Adrenal gland (tissue), 12 donors: Measurements from ENCODE around the gene RPAIN. TPM values are rescaled to one million over a fixed set of nuclear protein-coding genes. Genes with fewer than 3 reads are reported as not detected.

Source experiments
- DNase-seq, 7 donors: peaks; one replicate each; pipeline ENCODE4 v3.0.0-alpha.2; 2019 to 2020
- H3K27ac ChIP-seq, 5 donors: fragments of 200-600 bp; sonication (generic) in 4 of 5; 1 replicate in 3 of 5; 2 replicates in 2 of 5; pipeline versions ENCODE4 v1.5.1 to v1.8.0; 2016 to 2020; ENCODE audit warnings: mild to moderate bottlenecking in 1 of 5
- H3K27me3 ChIP-seq: fragments of 200-600 bp; 2 replicates; pipeline ENCODE4 v1.8.0; 2021
- H3K36me3 ChIP-seq, 2 donors: fragments of 200-600 bp; replicated peaks in 1 of 2; 1 replicate in 1 of 2; 2 replicates in 1 of 2; pipeline versions ENCODE4 v1.5.1 to v1.8.0; 2018 to 2022
- H3K4me1 ChIP-seq, 2 donors: fragments of 200-600 bp; replicated peaks in 1 of 2; 1 replicate in 1 of 2; 2 replicates in 1 of 2; pipeline versions ENCODE4 v1.5.1 to v1.8.0; 2018 to 2021
- H3K4me3 ChIP-seq, 4 donors: fragments of 200-600 bp; sonication (generic) in 3 of 4; one replicate each; pipeline ENCODE4 v1.5.1; 2016 to 2018
- H3K9me3 ChIP-seq, 3 donors: fragments of 200-600 bp; sonication (generic) in 1 of 3; replicated peaks in 1 of 3; 1 replicate in 2 of 3; 2 replicates in 1 of 3; pipeline versions ENCODE4 v1.5.1 to v1.8.0; 2016 to 2021
- CTCF ChIP-seq, 6 experiments: fragments of 450-650 bp in 4 of 6; fragments of 200-600 bp in 2 of 6; sonication (generic) in 1 of 6; IDR thresholded peaks; 1 replicate in 5 of 6; 2 replicates in 1 of 6; pipeline versions ENCODE4 v1.5.1 to v1.8.0; 2016 to 2021; ENCODE audit warnings: antibody characterized with exemption in 6 of 6, mild to moderate bottlenecking in 2 of 6, moderate library complexity in 1 of 6
- POLR2A ChIP-seq, 2 donors: fragments of 450-650 bp; IDR thresholded peaks; one replicate each; pipeline ENCODE4 v1.6.1; 2017; ENCODE audit warnings: antibody characterized with exemption in 2 of 2, mild to moderate bottlenecking in 2 of 2, moderate library complexity in 1 of 2
- WGBS, 4 donors: extraction: QIAGEN DNeasy Blood & Tissue Kit in 2 of 4; methylation state at CpG; one replicate each; pipeline versions ENCODE4 v1.1.5 to v1.1.7; 2013 to 2017; 5-methylcytosine and 5-hydroxymethylcytosine counted together
- intact Hi-C, 2 donors: fragments of 100-400 bp; cut with DNase I; formaldehyde crosslinking; loops; one replicate each; pipeline versions ENCODE4 v1.14.1 to v1.15.0; 2022 to 2023
- polyA plus RNA-seq, 3 donors: library from polyadenylated mRNA; stranded (reverse); fragments of 200-250 nt in 2 of 3; fragments of 350-450 nt in 1 of 3; fragmentation: Illumina TruSeq in 1 of 3; extraction: RNeasy Lipid Tissue Mini Kit (QIAGEN cat#74804) in 1 of 3; gene quantifications; one replicate each; pipeline ENCODE4 v1.2.3, GENCODE V29; 2013 to 2014
- total RNA-seq, 9 donors: library from RNA; depleted of rRNA in 4 of 9; stranded (reverse); fragments of >200 nt in 4 of 9; fragments of 120-200 nt in 1 of 9; fragmentation: NEBNext Ultra II Directional in 1 of 9; extraction: Animal tissue kit (Norgen Biotek cat#: 25700) in 1 of 9; gene quantifications; one replicate each; pipeline versions ENCODE4 v1.1.0 to v1.2.4, GENCODE V29; 2013 to 2023
- donor health status: healthy with polysubstance abuse.
- donor health status: Bipolar disorder and iron deficiency.
- donor health status: DM: yes; HTN: yes; CAD: no.
- donor health status: DM: no; HTN: no; CAD: no.
- donor health status: DM: no; HTN: no; CAD: no.
- donor health status: DM: yes; HTN: yes; CAD: no.

RPAIN gene
- total and polyA plus RNA-seq, 12 donors, result 26.1 to 73.6 (median 33.1) TPM

GRCh38 chr17:5408186-5408585 lies 11.8 kb upstream of the RPAIN start:
- 82 to 85% (median 82%) methylated on average over 5 of the region's 5 CpGs for WGBS, 4 donors
- H3K4me1 ChIP-seq, result no peaks in the 10 kb centered on the region
- no peaks in the 10 kb centered on the region for H3K27me3 ChIP-seq
- DNase-seq, result no peak
- no peak overlapping the region for H3K27ac ChIP-seq
- H3K4me3 ChIP-seq, result no peak overlapping the region
- H3K9me3 ChIP-seq, result no peaks in the 10 kb centered on the region
- H3K36me3 ChIP-seq, result peaks cover 0 to 88% of the 10 kb centered on the region in 2 donors
- intact Hi-C loops, result no loop called here
- TF ChIP-seq POLR2A (IDR thresholded peaks at IDR 0.05), result no peak
- no peak for TF ChIP-seq CTCF (IDR thresholded peaks at IDR 0.05)

DNA sequence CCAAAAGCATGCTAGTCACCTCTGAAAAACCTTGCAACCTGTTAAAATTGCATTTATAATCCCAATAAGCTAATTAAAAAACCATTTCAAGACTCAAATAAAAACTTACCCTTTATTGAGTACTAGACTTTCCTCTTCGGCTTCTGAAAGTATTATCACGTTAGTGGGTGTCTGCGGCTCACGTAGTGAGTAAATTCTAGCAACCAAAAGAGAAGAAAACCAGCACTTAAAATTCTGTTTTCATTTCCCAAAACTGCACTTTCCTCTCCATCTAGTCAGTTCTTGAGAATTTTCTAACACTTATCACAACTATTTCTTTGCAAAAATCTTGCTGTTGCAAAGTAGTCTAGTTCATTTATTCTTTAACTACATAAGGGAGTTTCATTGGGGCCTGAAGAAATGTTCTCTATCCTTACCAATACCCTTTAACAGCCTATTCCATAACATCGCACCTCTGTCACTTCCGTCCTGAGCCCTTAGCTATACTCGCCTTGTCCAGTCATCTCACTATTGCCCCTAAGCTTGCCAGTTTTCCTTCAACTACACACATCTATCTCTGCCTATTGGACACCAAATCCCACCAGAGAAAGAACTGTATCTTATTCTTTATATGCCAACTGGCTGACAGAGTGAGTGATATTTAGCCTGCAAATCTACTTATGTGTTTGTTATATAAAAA lies 9.2 kb upstream of the RPAIN start:
- DNase-seq, result no peak
- Histone ChIP-seq H3K4me3 (no peak overlapping the region), H3K9me3 (no peaks in the 10 kb centered on the region), H3K36me3 (peaks cover 0 to 76% of the 10 kb centered on the region in 2 donors), H3K4me1 (peaks cover 3 to 11% of the 10 kb centered on the region in 2 donors), H3K27ac (no peak overlapping the region), H3K27me3 (no peaks in the 10 kb centered on the region)
- WGBS, 4 donors, result 92 to 96% (median 95%) methylated on average over 7 of the region's 7 CpGs
- intact Hi-C loops, result no loop called here
- TF ChIP-seq CTCF (IDR thresholded peaks at IDR 0.05), result no peak
- no peak for TF ChIP-seq POLR2A (IDR thresholded peaks at IDR 0.05)

GRCh38 chr17:5413682-5414081 lies 6.3 kb upstream of the RPAIN start:
- H3K27ac ChIP-seq, result peak overlapping the region in 1 of 5 donors; percentile 49
- intact Hi-C loops, result no loop called here
- WGBS, 4 donors, result 28 to 48% (median 45%) methylated on average over 4 of the region's 4 CpGs
- H3K4me1 ChIP-seq, result peaks cover 14 to 33% of the 10 kb centered on the region in 2 donors
- H3K4me3 ChIP-seq, result no peak overlapping the region
- peaks cover 0 to 47% of the 10 kb centered on the region in 2 donors for H3K36me3 ChIP-seq
- DNase-seq, result no peak
- no peak for TF ChIP-seq POLR2A (IDR thresholded peaks at IDR 0.05)
- no peak for TF ChIP-seq CTCF (IDR thresholded peaks at IDR 0.05)
- no peaks in the 10 kb centered on the region for H3K9me3 ChIP-seq
- no peaks in the 10 kb centered on the region for H3K27me3 ChIP-seq

GRCh38 chr17:5416901-5417300 lies 3.1 kb upstream of the RPAIN start:
- Histone ChIP-seq H3K4me3 (no peak overlapping the region), H3K27ac (no peak overlapping the region), H3K4me1 (peaks cover 23 to 44% of the 10 kb centered on the region in 2 donors), H3K27me3 (no peaks in the 10 kb centered on the region), H3K9me3 (no peaks in the 10 kb centered on the region), H3K36me3 (peaks cover 0 to 31% of the 10 kb centered on the region in 2 donors)
- TF ChIP-seq CTCF (IDR thresholded peaks at IDR 0.05), result no peak
- TF ChIP-seq POLR2A (IDR thresholded peaks at IDR 0.05), result no peak
- intact Hi-C loops, result no loop called here
- WGBS, 4 donors, result 92 to 94% (median 92%) methylated on average over 2 of the region's 2 CpGs
- DNase-seq, result no peak
